GM18511 (cell line): ENCODE data around the gene CHRDL1.
"Not testable (repeated sequence)": the region's sequence is repeated elsewhere in the genome, so short reads cannot be mapped to it uniquely, and the experiment has no call there.

Experiments used
- ATAC-seq: cut with Tn5 transposase; IDR thresholded peaks from one replicate; pipeline ENCODE4 v1.9.1; 2021; ENCODE audit warnings: mild to moderate bottlenecking, moderate library complexity; ENCODE audit not compliant: unreplicated experiment

CHRDL1 gene

DNA sequence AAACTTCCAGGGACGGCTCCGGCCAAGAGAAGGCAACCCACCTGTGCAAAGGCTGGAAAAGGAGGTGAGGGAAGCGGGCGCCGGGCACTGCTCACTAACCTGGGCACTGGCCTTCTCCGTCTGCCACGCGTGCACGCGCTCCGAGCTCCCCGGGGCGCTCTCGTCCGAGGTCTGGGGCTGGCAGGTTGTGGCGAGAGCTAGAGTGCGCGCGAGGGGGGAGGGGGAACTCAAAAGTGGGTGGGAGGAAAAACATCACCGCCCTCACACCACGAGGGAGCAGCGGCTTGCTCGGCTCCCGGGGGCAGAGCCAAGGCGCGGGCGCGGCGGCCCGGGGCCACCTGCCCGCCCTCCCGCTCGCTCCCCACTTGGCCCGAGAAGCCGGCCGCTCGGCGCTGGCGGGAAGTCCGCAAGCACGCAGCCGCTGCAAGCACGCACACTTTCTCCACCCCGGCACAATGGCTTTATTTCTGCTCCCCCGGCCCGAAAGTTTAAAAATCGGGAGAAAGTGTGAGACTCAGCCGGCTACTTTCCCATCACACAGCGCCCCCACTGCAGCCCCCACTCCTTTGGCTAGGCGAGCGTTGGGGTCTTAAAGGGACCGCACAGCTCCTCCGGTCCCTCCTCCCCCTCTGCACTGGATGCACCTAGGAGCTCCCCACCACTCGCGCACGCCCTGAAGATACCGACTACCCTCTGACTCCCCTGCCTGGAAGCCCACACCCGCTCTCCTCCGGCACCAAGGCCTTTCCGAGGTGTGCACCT, at the start of gene CHRDL1:
TSS of gene CHRDL1 (minus strand) at position 173 of the 762 bp plus-strand sequence. CDS start 3,636 bp downstream, outside the sequence.
- ATAC-seq, result peak; percentile 48

DNA sequence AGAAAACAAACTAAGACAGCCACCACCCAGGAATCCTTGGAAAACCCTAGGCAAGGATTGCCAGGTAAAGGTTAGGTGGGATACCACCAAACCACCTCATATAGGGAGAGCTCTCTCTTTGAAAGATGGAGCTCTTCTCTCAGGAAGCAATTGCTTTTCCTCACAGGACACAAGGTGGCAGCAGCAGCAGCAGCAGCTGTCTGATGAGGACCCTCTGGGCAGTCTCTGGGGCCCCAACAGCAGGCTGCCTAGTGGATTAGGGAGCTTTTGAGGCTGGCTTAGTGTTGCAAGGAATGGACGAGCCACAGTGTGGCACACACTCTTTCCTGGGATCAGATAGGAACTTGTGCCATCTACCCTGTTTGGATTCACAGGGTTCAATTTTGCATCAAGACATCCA, 41.4 kb upstream of the CHRDL1 start:
- ATAC-seq, result no peak

GRCh38 chrX:110836451-110836850, 40.8 kb upstream of the CHRDL1 start:
- no peak for ATAC-seq

DNA sequence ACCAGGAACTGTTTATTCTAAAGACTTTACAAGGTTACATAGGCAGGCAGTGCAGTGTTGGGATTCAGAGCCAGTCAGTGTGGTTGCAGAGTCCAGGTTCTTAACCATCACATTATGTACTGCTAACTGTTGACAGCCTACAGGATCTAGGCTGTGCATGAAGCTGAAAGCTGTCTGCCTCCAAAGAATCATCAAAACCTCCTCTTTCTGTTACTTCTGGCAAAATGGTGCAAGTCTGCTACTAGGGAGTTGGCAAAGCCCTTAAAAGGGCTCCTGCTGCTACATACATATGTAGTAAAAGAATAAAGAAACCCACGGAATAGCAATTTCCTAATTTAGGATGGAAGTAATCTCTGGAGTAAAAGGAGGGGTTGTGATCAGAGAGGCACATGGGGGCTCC, 40.4 kb upstream of the CHRDL1 start:
- no peak for ATAC-seq

DNA sequence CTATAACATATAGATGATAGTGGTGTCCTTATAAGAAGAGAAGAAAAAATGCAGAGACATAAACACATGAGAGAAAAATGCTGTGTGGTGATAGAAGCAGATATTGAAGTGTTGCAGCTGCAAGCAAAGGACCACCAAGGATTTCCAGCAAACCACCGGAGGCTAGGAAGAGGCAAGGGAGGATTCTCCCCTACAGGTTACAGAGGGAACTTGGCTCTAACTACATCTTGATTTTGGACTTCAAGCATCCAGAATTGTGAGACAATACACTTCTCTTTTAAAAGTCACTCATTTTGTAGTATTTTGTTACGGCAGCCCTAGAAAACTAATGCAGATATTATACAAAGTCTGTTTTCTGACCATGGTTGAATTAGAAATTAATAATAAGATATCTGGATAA, 30.4 kb upstream of the CHRDL1 start:
- ATAC-seq, result no peak

DNA sequence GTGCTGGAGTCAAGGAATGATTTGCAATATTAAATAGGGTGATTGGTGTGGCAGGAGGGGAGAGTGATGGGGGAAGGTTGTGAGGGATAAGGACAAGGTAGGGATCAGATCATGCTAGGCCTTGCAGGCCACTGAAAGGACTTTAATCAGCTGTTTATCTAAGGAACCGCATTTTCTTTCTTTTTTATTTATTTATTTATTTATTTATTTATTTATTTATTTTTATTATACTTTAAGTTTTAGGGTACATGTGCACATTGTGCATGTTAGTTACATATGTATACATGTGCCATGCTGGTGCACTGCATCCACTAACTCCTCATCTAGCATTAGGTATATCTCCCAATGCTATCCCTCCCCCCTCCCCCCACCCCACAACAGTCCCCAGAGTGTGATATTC, 20.9 kb upstream of the CHRDL1 start:
- ATAC-seq, result not testable (repeated sequence)

DNA sequence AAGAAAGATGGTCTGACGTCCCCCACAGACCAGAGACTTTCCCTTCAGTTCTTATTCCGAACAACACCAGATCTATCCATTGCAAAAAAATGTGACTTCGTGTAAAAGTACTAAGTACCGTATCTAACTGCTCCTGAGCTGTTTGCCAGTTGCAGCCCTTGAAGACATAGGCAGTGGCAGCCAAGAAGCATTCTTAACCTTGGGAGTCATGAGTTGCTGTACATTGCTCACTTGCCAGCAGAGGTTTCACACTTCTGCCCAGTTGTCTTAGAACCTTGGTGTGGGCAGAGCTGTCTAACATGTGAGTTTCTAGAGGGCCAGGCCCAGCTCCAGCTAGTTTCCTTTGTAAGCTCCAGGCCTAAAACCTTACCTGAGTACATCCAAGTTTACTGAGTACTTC, 10.5 kb upstream of the CHRDL1 start:
- ATAC-seq, result no peak

DNA sequence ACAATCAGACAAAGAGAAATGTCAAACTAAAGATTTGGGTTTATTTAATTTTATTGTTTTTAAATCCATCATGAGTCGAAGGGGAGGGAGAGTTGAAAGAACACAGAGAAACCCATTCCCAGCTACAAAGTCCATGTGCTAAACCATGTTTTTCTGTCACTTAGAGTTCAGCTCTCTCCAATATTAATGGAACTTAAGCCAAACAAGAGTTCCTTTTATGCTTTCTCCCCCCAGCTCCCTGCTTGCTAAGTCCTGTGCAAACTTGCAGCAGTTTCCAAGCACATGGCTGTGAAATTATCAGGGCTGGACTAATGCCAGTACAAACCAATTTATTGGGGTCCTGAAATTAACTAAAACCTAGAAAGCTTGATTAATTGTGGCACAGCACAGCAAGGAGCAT, 9.7 kb upstream of the CHRDL1 start:
- no peak for ATAC-seq

GRCh38 chrX:110804446-110804845, 8.8 kb upstream of the CHRDL1 start:
- ATAC-seq, result no peak

DNA sequence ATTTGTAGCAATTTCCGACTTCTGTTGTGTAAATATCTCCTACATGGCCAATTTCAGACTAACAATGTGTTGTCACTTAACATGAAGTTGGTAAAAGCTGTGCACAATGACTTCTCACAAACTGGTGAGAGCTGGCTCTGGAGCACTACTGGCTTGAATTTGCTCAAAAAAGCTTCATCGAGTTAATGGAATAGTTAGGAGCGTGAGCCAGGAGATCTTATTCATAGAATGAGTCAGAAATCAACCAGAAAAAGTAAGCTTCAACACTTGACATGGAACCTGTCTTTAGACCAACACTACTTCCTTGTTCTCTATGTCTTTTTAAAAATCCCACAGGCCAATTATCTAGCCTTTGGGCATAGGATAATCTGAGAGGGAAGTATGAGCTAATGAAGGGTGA, 7.9 kb upstream of the CHRDL1 start:
- no peak for ATAC-seq

- ATAC-seq, result no peak
These were observed 735 bp upstream of the CHRDL1 start for GRCh38 chrX:110796407-110796697.

DNA sequence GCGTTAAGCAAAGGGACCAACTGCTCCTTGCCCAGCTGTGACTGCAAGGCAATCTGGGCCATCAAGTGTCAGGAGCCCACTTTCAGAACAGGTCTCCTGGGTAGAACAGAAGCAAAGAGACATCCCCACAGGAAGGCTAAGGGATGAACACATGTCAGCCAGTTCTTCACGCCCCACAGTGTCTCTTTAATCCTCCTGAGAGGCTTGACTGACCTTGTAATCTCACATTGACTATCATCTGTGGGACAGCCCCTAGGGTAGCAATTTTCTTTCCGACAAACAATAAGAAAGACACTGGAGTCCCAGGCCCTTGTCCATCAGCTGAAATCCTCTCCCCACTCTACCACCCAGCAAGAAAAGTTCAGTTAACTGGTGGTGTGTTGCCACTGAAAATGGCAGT, 1.0 kb downstream of the CHRDL1 start:
- no peak for ATAC-seq

DNA sequence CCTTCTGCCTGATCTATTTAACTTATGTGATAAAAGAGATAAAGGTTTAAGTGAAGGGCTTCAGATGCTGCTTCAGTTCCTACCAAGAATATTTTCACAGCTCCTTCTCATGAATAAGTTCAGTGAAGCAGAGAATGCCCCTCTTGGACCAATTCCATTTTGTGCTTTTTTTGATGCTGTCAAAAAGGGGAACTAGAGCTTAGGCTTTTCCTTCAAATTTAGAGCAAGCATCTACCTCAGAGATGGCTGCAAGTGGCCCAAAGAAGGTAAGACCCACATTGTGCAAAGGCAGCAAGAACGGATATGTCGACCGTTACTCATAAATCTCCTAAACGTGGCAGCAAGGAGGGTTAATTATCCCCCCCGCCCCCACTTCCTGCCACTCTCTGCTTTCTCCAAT, 4.5 kb downstream of the CHRDL1 start:
- no peak for ATAC-seq

DNA sequence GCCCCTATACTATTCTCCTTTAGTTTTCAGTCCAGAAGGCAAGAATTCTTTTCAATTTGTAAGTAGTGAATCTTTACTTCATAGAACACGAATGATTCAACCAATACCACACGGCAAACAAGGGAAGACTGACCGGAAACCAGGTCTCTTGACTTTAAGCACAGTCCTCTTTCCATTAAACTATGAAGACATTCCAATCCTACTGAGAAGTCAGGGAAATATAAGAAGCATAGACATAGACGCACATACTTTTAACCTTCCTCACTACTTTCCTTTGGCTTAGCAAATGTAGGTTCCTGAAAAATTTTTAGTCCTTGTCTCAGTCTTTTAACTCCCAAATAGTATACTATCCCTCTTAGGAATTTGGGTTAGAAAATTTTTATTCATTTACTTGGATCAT, 9.1 kb downstream of the CHRDL1 start:
- no peak for ATAC-seq

DNA sequence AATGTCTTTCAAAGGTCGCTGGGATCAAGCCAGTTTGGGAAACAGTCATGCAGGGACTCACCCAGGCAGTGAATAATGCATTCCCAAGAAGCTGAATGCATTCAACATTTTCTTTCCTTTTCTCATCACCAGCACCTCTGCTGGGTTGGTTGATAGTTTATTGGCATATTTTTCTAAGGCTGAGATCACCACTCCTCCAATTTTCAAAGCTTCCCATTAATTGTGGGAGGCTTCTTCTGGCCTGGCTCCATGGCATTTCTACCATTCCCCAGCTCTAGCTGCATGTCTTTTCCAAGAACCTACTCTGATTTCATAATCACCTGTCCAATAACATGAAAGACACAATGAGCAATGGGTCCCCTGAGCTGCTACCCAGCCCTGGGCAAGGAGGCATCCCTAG, 35.8 kb downstream of the CHRDL1 start:
- no peak for ATAC-seq

- ATAC-seq, result no peak
These were observed 36.7 kb downstream of the CHRDL1 start for GRCh38 chrX:110758781-110759422.

GRCh38 chrX:110755611-110756010, 40.0 kb downstream of the CHRDL1 start:
- ATAC-seq, result no peak

DNA sequence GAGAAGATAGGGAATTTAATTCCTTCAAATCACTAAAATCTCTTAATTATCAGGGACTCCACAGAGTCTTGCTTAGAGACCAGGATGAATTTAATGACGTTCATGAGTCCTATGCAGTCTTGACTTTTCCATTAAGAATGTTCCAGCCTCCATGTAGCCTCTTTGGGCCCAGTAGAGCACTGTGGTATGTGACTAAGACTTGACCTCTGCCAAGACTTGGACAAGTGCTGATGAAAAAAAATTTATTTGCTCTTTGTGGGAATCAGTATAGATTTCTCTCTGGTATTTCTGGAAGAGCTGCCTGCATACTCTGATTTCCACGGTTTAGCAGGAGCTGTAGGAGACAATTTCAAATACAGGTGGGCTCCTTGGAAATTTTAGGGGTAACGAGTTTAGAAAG, 40.6 kb downstream of the CHRDL1 start:
- no peak for ATAC-seq

GRCh38 chrX:110750526-110751189, 45.0 kb downstream of the CHRDL1 start:
- ATAC-seq, result no peak

- no peak for ATAC-seq
These were observed 47.3 kb downstream of the CHRDL1 start for GRCh38 chrX:110748256-110748806.

DNA sequence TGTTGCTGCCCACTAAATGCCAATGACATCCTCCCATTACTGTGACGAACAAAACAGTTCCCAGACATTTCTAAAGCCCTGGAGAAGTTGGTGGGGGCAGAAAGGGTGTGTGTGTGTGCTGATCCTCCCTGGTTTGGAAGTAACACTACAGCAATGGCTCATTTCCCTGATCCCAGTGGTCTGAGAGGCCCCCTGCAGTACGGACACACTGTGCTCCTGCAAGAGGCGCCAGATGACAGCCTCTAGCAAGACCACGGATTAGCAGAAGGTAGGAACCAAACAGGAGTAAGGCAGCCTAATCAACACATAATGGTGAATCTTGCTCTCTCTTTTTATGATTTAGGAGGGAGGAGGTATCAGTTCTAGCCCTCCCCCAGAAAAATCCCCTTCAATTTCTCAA, 49.6 kb downstream of the CHRDL1 start:
- no peak for ATAC-seq

DNA sequence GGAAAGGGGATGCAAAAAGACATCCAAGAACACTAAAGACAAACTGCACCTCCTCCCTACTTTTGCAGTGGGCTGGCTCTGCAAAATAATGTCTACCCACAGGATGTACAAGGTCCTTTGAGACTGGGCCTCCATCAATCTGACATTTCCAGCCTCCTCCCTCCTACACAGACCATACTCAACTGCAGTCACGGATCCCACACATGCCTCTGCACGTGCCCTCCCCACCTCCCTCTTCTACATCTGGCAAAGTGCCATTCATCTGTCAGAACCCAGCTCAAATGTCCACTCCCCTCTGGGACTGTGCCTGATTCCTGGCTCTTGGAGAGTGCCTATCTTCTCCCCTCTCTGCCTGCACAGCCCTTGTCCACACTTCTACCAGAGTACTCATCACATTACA, 50.3 kb downstream of the CHRDL1 start:
- no peak for ATAC-seq
